HCT116 (cell line): ENCODE data around the gene MLC1. TPM values are rescaled to one million over a fixed set of nuclear protein-coding genes. Genes with fewer than 3 reads are reported as not detected.

ENCODE experiments used
- ATAC-seq: fragments of 200-7000 bp; cut with Tn5 transposase; 2 replicates; pipeline ENCODE4 v1.9.1; 2020; ENCODE audit warnings: mild to moderate bottlenecking, moderate library complexity
- BruUV-seq: library from RNA; stranded (reverse); fragments of 400-500 nt; replicated peaks from 2 replicates; lab custom pipeline; 2021; lab: Mats Ljungman, UMichigan
- CTCF ChIA-PET: fragments of 300-600 bp; sonication (Branson Sonifier 250); formaldehyde crosslinking; loops from one replicate; lab custom pipeline; 2021; ENCODE audit warnings: antibody characterized with exemption; lab: Charles Lee
- POLR2A ChIA-PET: fragments of 300-600, 350-600 bp; sonication (Branson Sonifier 250); formaldehyde crosslinking; loops from one replicate; lab custom pipeline; 2021; ENCODE audit warnings: antibody characterized with exemption; lab: Charles Lee
- RAD21 ChIA-PET, 2 experiments: fragments of 300-600 bp; sonication (Branson Sonifier 250); formaldehyde crosslinking; loops; one replicate each; lab custom pipeline; 2023; ENCODE audit warnings: low total read pairs in 2 of 2; ENCODE audit not compliant: uncharacterized antibody in 2 of 2, unreplicated experiment in 2 of 2, low non-redundant PET in 1 of 2; lab: Charles Lee
- DNase-seq: peaks from one replicate; pipeline ENCODE4 v3.0.0-alpha.2; 2010; ENCODE audit warnings: low read depth, low spot score
- H2AFZ ChIP-seq: fragments of 200-600 bp; shearing (Covaris generic), sonication (generic); 2 replicates; pipeline ENCODE4 v1.6.1; 2017; ENCODE audit warnings: low read depth, mixed run types, mixed read lengths, antibody characterized with exemption, low read length; ENCODE audit not compliant: poor library complexity, severe bottlenecking
- H3K27ac ChIP-seq: 2 replicates; pipeline ENCODE4 v1.5.1; 2012; ENCODE audit warnings: low read depth, low read length
- H3K27me3 ChIP-seq: fragments of 200-600 bp; sonication (generic); 2 replicates; pipeline ENCODE4 v1.6.1; 2016; ENCODE audit warnings: mixed run types, low read length, mixed read lengths; ENCODE audit not compliant: insufficient read depth
- H3K36me3 ChIP-seq, 2 experiments: fragments of 200-500 bp in 1 of 2; fragments of 200-600 bp in 1 of 2; sonication (Bioruptor generic) in 1 of 2; sonication (generic) in 1 of 2; 2 replicates each; pipeline versions ENCODE4 v1.5.1 to v1.6.1; 2014 to 2016; ENCODE audit warnings: low read length in 2 of 2, inconsistent platforms in 1 of 2, mixed read lengths in 1 of 2, mixed run types in 1 of 2; ENCODE audit not compliant: insufficient read depth in 2 of 2, control insufficient read depth in 1 of 2
- H3K4me1 ChIP-seq, 2 experiments: fragments of 200-600 bp in 1 of 2; sonication (generic) in 1 of 2; 2 replicates each; pipeline versions ENCODE4 v1.5.1 to v1.6.1; 2012 to 2017; ENCODE audit warnings: low read length in 2 of 2, inconsistent platforms in 1 of 2, mild to moderate bottlenecking in 1 of 2, mixed read lengths in 1 of 2, mixed run types in 1 of 2, moderate library complexity in 1 of 2; ENCODE audit not compliant: insufficient read depth in 2 of 2, control insufficient read depth in 1 of 2
- H3K4me2 ChIP-seq: fragments of 200-600 bp; sonication (generic); 2 replicates; pipeline ENCODE4 v1.6.1; 2017; ENCODE audit warnings: mixed run types, low read length, mixed read lengths
- H3K4me3 ChIP-seq, 2 experiments: fragments of 200-600 bp in 1 of 2; sonication (generic) in 1 of 2; replicated peaks in 1 of 2; 2 replicates each; pipeline ENCODE4 v1.5.1; 2011 to 2016; ENCODE audit warnings: low read length in 2 of 2, control low read depth in 1 of 2, low read depth in 1 of 2, mild to moderate bottlenecking in 1 of 2, mixed read lengths in 1 of 2, mixed run types in 1 of 2
- H3K79me2 ChIP-seq: fragments of 200-600 bp; sonication (generic); 2 replicates; pipeline ENCODE4 v1.6.1; 2017; ENCODE audit warnings: mild to moderate bottlenecking, mixed run types, low read length, moderate library complexity, mixed read lengths; ENCODE audit not compliant: insufficient read depth
- H3K9ac ChIP-seq: fragments of 200-600 bp; sonication (generic); 2 replicates; pipeline ENCODE4 v1.6.1; 2016; ENCODE audit warnings: low read length, mixed read lengths
- H3K9me2 ChIP-seq: fragments of 200-600 bp; sonication (generic), shearing (Covaris generic); 2 replicates; pipeline ENCODE4 v1.6.1; 2017; ENCODE audit warnings: mixed run types, mild to moderate bottlenecking, moderate library complexity; ENCODE audit not compliant: insufficient read depth
- H3K9me3 ChIP-seq, 2 experiments: fragments of 200-500 bp in 1 of 2; fragments of 200-600 bp in 1 of 2; sonication (Bioruptor generic) in 1 of 2; sonication (generic) in 1 of 2; 2 replicates each; pipeline ENCODE4 v1.6.1; 2014 to 2017; ENCODE audit warnings: low read length in 2 of 2, mixed read lengths in 2 of 2, inconsistent platforms in 1 of 2, low read depth in 1 of 2, mild to moderate bottlenecking in 1 of 2, mixed run types in 1 of 2, moderate library complexity in 1 of 2; ENCODE audit not compliant: control insufficient read depth in 1 of 2, insufficient read depth in 1 of 2
- H4K20me1 ChIP-seq: fragments of 200-600 bp; sonication (generic), shearing (Covaris generic); 2 replicates; pipeline ENCODE4 v1.6.1; 2017; ENCODE audit warnings: mixed run types, mild to moderate bottlenecking, moderate library complexity; ENCODE audit not compliant: insufficient read depth
- CEBPB ChIP-seq: IDR thresholded peaks from 2 replicates; pipeline ENCODE4 v1.6.1; 2012; ENCODE audit warnings: low read depth
- EGR1 ChIP-seq: IDR thresholded peaks from 2 replicates; pipeline ENCODE4 v1.6.1; 2012; ENCODE audit warnings: low read depth
- EZH2 ChIP-seq: fragments of 200-600 bp; sonication (generic); IDR thresholded peaks from 2 replicates; pipeline ENCODE4 v1.6.1; 2017; ENCODE audit warnings: antibody characterized with exemption, mixed run types
- EZH2phosphoT487 ChIP-seq: fragments of 200-600 bp; IDR thresholded peaks from 2 replicates; pipeline ENCODE4 v1.6.1; 2018; ENCODE audit warnings: antibody characterized with exemption, borderline replicate concordance
- RAD21 ChIP-seq: IDR thresholded peaks from 2 replicates; pipeline ENCODE4 v1.6.1; 2012; ENCODE audit warnings: low read depth, mild to moderate bottlenecking
- SRF ChIP-seq: IDR thresholded peaks from 2 replicates; pipeline ENCODE4 v1.6.1; 2012; ENCODE audit warnings: low read depth
- YY1 ChIP-seq: IDR thresholded peaks from 2 replicates; pipeline ENCODE4 v1.6.1; 2011; ENCODE audit warnings: low read length, low read depth, moderate library complexity, mild to moderate bottlenecking; ENCODE audit not compliant: insufficient replicate concordance; ENCODE audit errors: extremely low read depth
- intact Hi-C: fragments of 100-400 bp; cut with micrococcal nuclease; formaldehyde crosslinking; loops from 2 replicates; pipeline ENCODE4 v1.10.0; 2022
- total RNA-seq: library from RNA; stranded (reverse); gene quantifications from one replicate; pipeline ENCODE4 v1.2.1, GENCODE V29; 2021; ENCODE audit not compliant: unreplicated experiment
- TF ChIP-seq, protein P1 (sequence below): IDR thresholded peaks from 2 replicates; pipeline ENCODE4 v1.6.1; 2012
- TF ChIP-seq, protein P2 (sequence below): IDR thresholded peaks from 2 replicates; pipeline ENCODE4 v1.6.1; 2011; ENCODE audit warnings: mild to moderate bottlenecking, low read length, moderate library complexity; ENCODE audit not compliant: insufficient replicate concordance; ENCODE audit errors: extremely low read depth

MLC1 gene
- total RNA-seq, 1 experiment from 2014 or later: not detected

DNA sequence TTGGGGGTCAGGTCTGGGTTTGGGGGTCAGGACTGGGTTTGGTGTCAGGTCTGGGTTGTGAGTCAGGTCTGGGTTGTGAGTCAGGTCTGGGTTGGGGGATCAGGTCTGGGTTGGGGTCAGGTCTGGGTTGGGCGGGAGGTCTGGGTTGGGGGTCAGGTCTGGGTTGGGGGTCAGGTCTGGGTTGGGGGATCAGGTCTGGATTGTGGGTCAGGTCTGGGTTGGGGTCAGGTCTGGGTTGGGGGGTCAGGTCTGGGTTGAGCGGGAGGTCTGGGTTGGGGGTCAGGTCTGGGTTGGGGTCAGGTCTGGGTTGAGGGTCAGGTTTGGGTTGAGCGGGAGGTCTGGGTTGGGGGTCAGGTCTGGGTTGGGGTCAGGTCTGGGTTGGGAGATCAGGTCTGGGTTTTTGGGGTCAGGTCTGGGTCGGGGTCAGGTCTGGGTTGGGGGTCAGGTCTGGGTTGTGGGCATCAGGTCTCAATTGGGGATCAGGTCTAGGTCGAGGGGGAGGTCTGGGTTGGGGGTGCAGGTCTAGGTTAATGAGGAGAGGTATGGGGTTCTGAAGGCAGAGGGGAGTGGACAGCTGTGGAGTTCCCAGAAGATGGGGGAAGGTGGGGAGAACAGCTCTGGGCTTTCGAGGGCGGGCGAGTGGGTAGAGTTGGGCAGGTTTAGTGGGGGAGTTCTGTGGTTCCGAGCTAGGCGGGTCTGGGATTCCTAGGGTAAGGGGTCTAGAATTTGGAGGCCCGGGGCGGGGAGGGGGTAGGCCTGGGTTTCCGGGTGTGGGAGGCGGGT lies 27.8 kb downstream of the MLC1 start:
- no peaks in the 10 kb centered on the region for H3K4me1 ChIP-seq
- TF ChIP-seq SRF: no peak
- no peak for TF ChIP-seq EZH2
- no peak for TF ChIP-seq EZH2phosphoT487
- TF ChIP-seq, protein P1, sequence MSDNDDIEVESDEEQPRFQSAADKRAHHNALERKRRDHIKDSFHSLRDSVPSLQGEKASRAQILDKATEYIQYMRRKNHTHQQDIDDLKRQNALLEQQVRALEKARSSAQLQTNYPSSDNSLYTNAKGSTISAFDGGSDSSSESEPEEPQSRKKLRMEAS: no peak
- no peak for TF ChIP-seq CEBPB
- TF ChIP-seq EGR1: no peak
- TF ChIP-seq RAD21: no peak
- TF ChIP-seq, protein P2, sequence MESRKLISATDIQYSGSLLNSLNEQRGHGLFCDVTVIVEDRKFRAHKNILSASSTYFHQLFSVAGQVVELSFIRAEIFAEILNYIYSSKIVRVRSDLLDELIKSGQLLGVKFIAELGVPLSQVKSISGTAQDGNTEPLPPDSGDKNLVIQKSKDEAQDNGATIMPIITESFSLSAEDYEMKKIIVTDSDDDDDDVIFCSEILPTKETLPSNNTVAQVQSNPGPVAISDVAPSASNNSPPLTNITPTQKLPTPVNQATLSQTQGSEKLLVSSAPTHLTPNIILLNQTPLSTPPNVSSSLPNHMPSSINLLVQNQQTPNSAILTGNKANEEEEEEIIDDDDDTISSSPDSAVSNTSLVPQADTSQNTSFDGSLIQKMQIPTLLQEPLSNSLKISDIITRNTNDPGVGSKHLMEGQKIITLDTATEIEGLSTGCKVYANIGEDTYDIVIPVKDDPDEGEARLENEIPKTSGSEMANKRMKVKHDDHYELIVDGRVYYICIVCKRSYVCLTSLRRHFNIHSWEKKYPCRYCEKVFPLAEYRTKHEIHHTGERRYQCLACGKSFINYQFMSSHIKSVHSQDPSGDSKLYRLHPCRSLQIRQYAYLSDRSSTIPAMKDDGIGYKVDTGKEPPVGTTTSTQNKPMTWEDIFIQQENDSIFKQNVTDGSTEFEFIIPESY: no peak
- no peak for TF ChIP-seq YY1

More for the DNA sequence above, 27.8 kb downstream of the MLC1 start:
- intact Hi-C loops: no loop called here
- DNase-seq (no peak), ATAC-seq (no peak)
- RAD21 ChIA-PET: no interaction called here
- Histone ChIP-seq H3K27me3 (no peaks in the 10 kb centered on the region), H3K79me2 (no peaks in the 10 kb centered on the region), H3K9ac (no peak overlapping the region), H3K9me3 (no peaks in the 10 kb centered on the region), H3K36me3 (no peaks in the 10 kb centered on the region), H2AFZ (no peak overlapping the region), H3K27ac (no peak overlapping the region), H4K20me1 (no peaks in the 10 kb centered on the region), H3K4me3 (no peak overlapping the region), H3K9me2 (no peaks in the 10 kb centered on the region), H3K4me2 (no peak overlapping the region)
- BruUV-seq: no TSS peak
- CTCF ChIA-PET: no interaction called here
- POLR2A ChIA-PET: no interaction called here
